Liver (tissue), 3 donors: ENCODE results near the gene TACC2.

ENCODE experiments used
- CTCF ChIP-seq: fragments of 150-350 bp; IDR thresholded peaks from 2 replicates; pipeline ENCODE4 v1.5.1; 2017; ENCODE audit warnings: improper control_type of control experiment, low read depth, low read length; ENCODE audit not compliant: missing input control
- GABPA ChIP-seq, 2 donors: IDR thresholded peaks in 1 of 2; conservative IDR thresholded peaks in 1 of 2; 2 replicates each; pipeline ENCODE4 v1.6.1; 2016; ENCODE audit warnings: antibody characterized with exemption in 2 of 2, mild to moderate bottlenecking in 1 of 2, moderate library complexity in 1 of 2
- TAF1 ChIP-seq: conservative IDR thresholded peaks from 2 replicates; pipeline ENCODE4 v1.6.1; 2016; ENCODE audit warnings: antibody characterized with exemption, mild to moderate bottlenecking
- donor health status: healthy.
- donor health status: healthy.

DNA sequence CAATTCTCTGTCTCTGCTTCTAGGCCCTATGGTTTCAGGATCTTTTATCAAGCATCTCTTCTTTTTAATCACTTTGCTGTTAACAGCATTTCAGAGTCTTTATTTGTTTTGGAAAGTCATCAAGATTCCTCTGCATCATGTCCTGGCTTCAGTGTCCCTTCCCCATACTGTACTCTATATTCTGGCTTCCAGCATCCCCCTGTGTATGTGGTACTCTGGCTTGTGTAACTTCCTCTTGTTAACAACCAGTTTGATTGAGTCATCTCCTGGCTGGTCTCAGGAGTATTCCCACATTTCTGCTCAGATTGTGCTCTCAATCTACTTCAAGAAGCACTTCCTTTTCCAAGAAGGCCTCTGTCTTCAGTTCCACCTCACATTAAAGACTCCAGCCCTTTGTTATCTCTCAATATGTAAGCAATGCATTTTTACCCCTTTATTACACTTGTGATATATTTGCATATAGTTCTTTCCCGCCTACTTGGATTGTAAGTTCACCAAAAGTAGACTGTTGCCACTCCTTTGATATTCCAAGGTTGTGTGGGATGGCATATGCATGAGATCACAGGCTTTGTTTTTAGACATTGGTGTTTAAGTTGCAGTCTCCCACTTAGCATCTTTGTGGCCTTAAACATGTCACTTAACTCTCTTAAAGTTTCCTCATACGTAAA lies 46.1 kb upstream of the TACC2 start:
- TF ChIP-seq CTCF (no peak), TAF1 (no peak), GABPA (IDR thresholded peaks at IDR 0.05 in 1 of 2, conservative IDR thresholded peaks at IDR 0.05 in 1 of 2) (no peak)
